ENCODE measurements around the gene SPATA13. TPM values are rescaled to one million over a fixed set of nuclear protein-coding genes. Genes with fewer than 3 reads are reported as not detected.

Gene SPATA13
- total RNA-seq, 1 experiment from 2014 or later, result 14.1 TPM

GRCh38 chr13:24145674-24146073 lies 14.8 kb upstream of the SPATA13 start:
- Histone ChIP-seq H4K91ac (ENCODE audit: insufficient read length, low read depth, low read length) (no peak overlapping the region), H3K9me3 (ENCODE audit: control insufficient read depth, low read depth, low read length) (no peaks in the 10 kb centered on the region), H2BK120ac (ENCODE audit: low read depth, low read length, poor library complexity, severe bottlenecking) (no peak overlapping the region), H3K9ac (ENCODE audit: extremely low read depth, insufficient read length, low read length) (no peak overlapping the region), H4K5ac (ENCODE audit: insufficient read length, low read depth, low read length) (no peak overlapping the region), H3K4ac (ENCODE audit: low read depth, low read length) (no peak overlapping the region), H2BK20ac (ENCODE audit: low read depth, low read length, poor library complexity, severe bottlenecking) (no peak overlapping the region), H2AFZ (ENCODE audit: low read length) (no peak overlapping the region), H3K27me3 (ENCODE audit: insufficient read depth, low read length) (no peaks in the 10 kb centered on the region; the same call in 1 of the 2 replicates), H3T11ph (ENCODE audit: low read length) (no peak overlapping the region), H3K23me2 (ENCODE audit: insufficient read length, low read depth, low read length, poor library complexity, severe bottlenecking) (no peaks in the 10 kb centered on the region), H3K79me2 (ENCODE audit: insufficient read depth, low read length) (no peaks in the 10 kb centered on the region), H4K8ac (replicated peaks; ENCODE audit: insufficient read length, low read depth, low read length) (no peak overlapping the region), H3K79me1 (ENCODE audit: insufficient read depth, low read depth, low read length, poor library complexity, severe bottlenecking) (no peaks in the 10 kb centered on the region), H3K56ac (ENCODE audit: insufficient read length, low read depth, low read length) (no peak overlapping the region), H4K20me1 (ENCODE audit: control insufficient read depth, insufficient read depth, insufficient read length) (no peaks in the 10 kb centered on the region), H3K23ac (ENCODE audit: insufficient read length, low read depth, low read length) (no peak overlapping the region), H2BK15ac (ENCODE audit: low read depth, low read length) (no peak overlapping the region), H3K18ac (ENCODE audit: insufficient read length, low read depth, low read length) (no peak overlapping the region), H2AK5ac (ENCODE audit: insufficient read length, low read length) (no peak overlapping the region), H2BK5ac (ENCODE audit: insufficient read length, low read length) (no peak overlapping the region), H2BK12ac (ENCODE audit: insufficient read length, low read depth, low read length) (no peak overlapping the region), H3K4me1 (ENCODE audit: insufficient read depth, low read length) (peaks cover 16% of the 10 kb centered on the region; the same call in 1 of the 2 replicates), H3K14ac (ENCODE audit: insufficient read depth, low read length) (no peak overlapping the region), H3K4me2 (ENCODE audit: insufficient read depth, insufficient read length, low read length) (no peak overlapping the region), H3K27ac (ENCODE audit: insufficient read length, low read depth, low read length) (no peak overlapping the region)
- DNase-seq, result no peak
- TF ChIP-seq CTCF (conservative IDR thresholded peaks at IDR 0.05), result no peak
- no CpG with 5 or more reads among the region's 7 CpGs for WGBS (ENCODE audit: extremely low coverage, insufficient read length, low lambda C conversion rate)
- H3K9me3 Mint-ChIP-seq, result no peaks in the 10 kb centered on the region
- H3K27me3 Mint-ChIP-seq (ENCODE audit: low read depth), result peaks cover 34% of the 10 kb centered on the region
- H3K4me1 Mint-ChIP-seq, result peaks cover 41 to 54% of the 10 kb centered on the region in 2 experiments
- H3K4me3 Mint-ChIP-seq, result no peak overlapping the region
- H3K27ac Mint-ChIP-seq, result peak overlapping the region in 1 of 3 experiments; percentile 1; a peak in 2 of 7 replicates
- no peaks in the 10 kb centered on the region for H3K36me3 Mint-ChIP-seq (ENCODE audit: insufficient read depth in 1 of 3, low read depth in 3 of 3)

Data from H9 (cell line).